IMR-90 (cell line): Measurements from ENCODE around the gene GALNT12. TPM values are rescaled to one million over a fixed set of nuclear protein-coding genes. Genes with fewer than 3 reads are reported as not detected.

Experiments
- ATAC-seq: fragments of 200-7000 bp; cut with Tn5 transposase; 2 replicates; pipeline ENCODE4 v1.9.1; 2020; ENCODE audit warnings: low read depth, mild to moderate bottlenecking, moderate library complexity
- BruUV-seq: library from RNA; stranded (reverse); fragments of 400-500 nt; replicated peaks from 2 replicates; lab custom pipeline; 2021; lab: Mats Ljungman, UMichigan
- CTCF ChIA-PET: fragments of 300-600 bp; formaldehyde crosslinking; extraction: SDS; loops from one replicate; lab custom pipeline; 2021; ENCODE audit warnings: antibody characterized with exemption; lab: Yijun Ruan, JAX
- POLR2A ChIA-PET: fragments of 300-600 bp; sonication (Branson Sonifier 250); formaldehyde crosslinking; loops from one replicate; lab custom pipeline; 2022; ENCODE audit warnings: antibody characterized with exemption; ENCODE audit not compliant: unreplicated experiment; lab: Charles Lee
- DNase-seq: peaks from one replicate; pipeline ENCODE4 v3.0.0; 2013
- H2AFZ ChIP-seq: replicated peaks from 2 replicates; pipeline ENCODE3; 2013; ENCODE audit warnings: low read length, mild to moderate bottlenecking; ENCODE audit not compliant: poor library complexity
- H2AK5ac ChIP-seq: 2 replicates; pipeline ENCODE4 v1.6.1; 2013; ENCODE audit warnings: low read depth, low read length, inconsistent platforms
- H2AK9ac ChIP-seq: replicated peaks from 2 replicates; pipeline ENCODE3; 2013; ENCODE audit warnings: mild to moderate bottlenecking, low read depth, low read length, moderate library complexity; ENCODE audit not compliant: poor library complexity
- H2BK120ac ChIP-seq: 2 replicates; pipeline ENCODE4 v1.6.1; 2013; ENCODE audit warnings: low read depth, low read length, inconsistent platforms
- H2BK15ac ChIP-seq: 3 replicates; pipeline ENCODE4 v1.6.1; 2013; ENCODE audit warnings: low read depth, low read length, inconsistent platforms
- H2BK20ac ChIP-seq: 2 replicates; pipeline ENCODE4 v1.6.1; 2013; ENCODE audit warnings: low read depth, mild to moderate bottlenecking, inconsistent platforms, low read length, moderate library complexity
- H2BK5ac ChIP-seq: 2 replicates; pipeline ENCODE4 v1.6.1; 2013; ENCODE audit warnings: mild to moderate bottlenecking, low read depth, low read length, inconsistent platforms; ENCODE audit not compliant: poor library complexity, severe bottlenecking
- H3K14ac ChIP-seq: replicated peaks from 2 replicates; pipeline ENCODE4 v1.6.1; 2013; ENCODE audit warnings: low read depth, low read length, inconsistent platforms
- H3K18ac ChIP-seq: 2 replicates; pipeline ENCODE4 v1.6.1; 2013; ENCODE audit warnings: low read depth, low read length, control low read depth
- H3K23ac ChIP-seq: 2 replicates; pipeline ENCODE4 v1.6.1; 2013; ENCODE audit warnings: low read depth, low read length, inconsistent platforms
- H3K27ac ChIP-seq: 2 replicates; pipeline ENCODE4 v1.5.1; 2013; ENCODE audit warnings: mild to moderate bottlenecking, control low read depth, low read length; ENCODE audit not compliant: insufficient read depth
- H3K27me3 ChIP-seq: 2 replicates; pipeline ENCODE4 v1.6.1; 2013; ENCODE audit warnings: low read length; ENCODE audit not compliant: control insufficient read depth, insufficient read depth
- H3K36me3 ChIP-seq: 2 replicates; pipeline ENCODE4 v1.6.1; 2013; ENCODE audit warnings: low read length, mixed read lengths; ENCODE audit not compliant: control insufficient read depth, insufficient read depth
- H3K4ac ChIP-seq: 2 replicates; pipeline ENCODE4 v1.6.1; 2013; ENCODE audit warnings: low read depth, low read length, inconsistent platforms
- H3K4me1 ChIP-seq: 2 replicates; pipeline ENCODE4 v1.6.1; 2013; ENCODE audit warnings: low read length, mixed read lengths; ENCODE audit not compliant: control insufficient read depth, insufficient read depth
- H3K4me2 ChIP-seq: 2 replicates; pipeline ENCODE4 v1.6.1; 2013; ENCODE audit warnings: low read depth, mild to moderate bottlenecking, control low read depth, low read length, moderate library complexity
- H3K4me3 ChIP-seq: 2 replicates; pipeline ENCODE4 v1.5.1; 2013; ENCODE audit warnings: low read depth, mild to moderate bottlenecking, control low read depth, low read length, moderate library complexity; ENCODE audit not compliant: insufficient read depth
- H3K56ac ChIP-seq: 2 replicates; pipeline ENCODE4 v1.6.1; 2013; ENCODE audit warnings: low read length, inconsistent platforms; ENCODE audit not compliant: insufficient read depth; ENCODE audit errors: extremely low read depth
- H3K79me1 ChIP-seq, 2 experiments: 2 replicates each; pipeline ENCODE4 v1.6.1; 2013; ENCODE audit warnings: low read length in 2 of 2, inconsistent platforms in 1 of 2, low read depth in 1 of 2
- H3K9ac ChIP-seq: 2 replicates; pipeline ENCODE4 v1.6.1; 2013; ENCODE audit warnings: low read depth, low read length, control low read depth
- H3K9me1 ChIP-seq: 2 replicates; pipeline ENCODE4 v1.6.1; 2013; ENCODE audit warnings: low read length, inconsistent platforms; ENCODE audit not compliant: insufficient read depth
- H3K9me3 ChIP-seq: 2 replicates; pipeline ENCODE4 v1.6.1; 2013; ENCODE audit warnings: low read length; ENCODE audit not compliant: control insufficient read depth, insufficient read depth
- H4K20me1 ChIP-seq: 2 replicates; pipeline ENCODE4 v1.6.1; 2013; ENCODE audit warnings: low read length, inconsistent platforms; ENCODE audit not compliant: insufficient read depth
- H4K5ac ChIP-seq: 2 replicates; pipeline ENCODE4 v1.6.1; 2013; ENCODE audit warnings: mild to moderate bottlenecking, low read depth, low read length, control low read depth
- H4K8ac ChIP-seq, 2 experiments: 2 replicates each; pipeline ENCODE4 v1.6.1; 2013; ENCODE audit warnings: low read depth in 2 of 2, low read length in 2 of 2, control low read depth in 1 of 2, inconsistent platforms in 1 of 2
- H4K91ac ChIP-seq: 2 replicates; pipeline ENCODE4 v1.6.1; 2013; ENCODE audit warnings: low read depth, low read length, inconsistent platforms; ENCODE audit not compliant: insufficient read depth
- BHLHE40 ChIP-seq: fragments of 150-350 bp; IDR thresholded peaks from 2 replicates; pipeline ENCODE4 v1.6.1; 2016; ENCODE audit warnings: mild to moderate bottlenecking, low read depth, low read length
- CTCF ChIP-seq: conservative IDR thresholded peaks from 2 replicates; pipeline ENCODE4 v1.5.1; 2012; ENCODE audit warnings: mild to moderate bottlenecking, low read depth, low read length, improper control_type of control experiment
- ELK1 ChIP-seq: fragments of 150-350 bp; IDR thresholded peaks from 2 replicates; pipeline ENCODE4 v1.6.1; 2016; ENCODE audit warnings: low read depth, mild to moderate bottlenecking, low read length, moderate library complexity, borderline replicate concordance
- FOS ChIP-seq: fragments of 150-350 bp; IDR thresholded peaks from 2 replicates; pipeline ENCODE4 v1.6.1; 2016; ENCODE audit warnings: low read depth, low read length
- WGBS, 2 experiments: methylation state at CpG; one replicate each; pipeline versions ENCODE4 v1.1.5 to v1.1.7; 2013; ENCODE audit warnings: missing lambda C conversion rate in 2 of 2; ENCODE audit not compliant: insufficient read length in 1 of 2; ENCODE audit errors: extremely low coverage in 2 of 2; 5-methylcytosine and 5-hydroxymethylcytosine counted together
- dilution Hi-C: fragments of 300-500 bp; cut with HindIII; formaldehyde crosslinking; loops from one replicate; pipeline ENCODE4 v1.14.3; 2018; ENCODE audit warnings: low sequenced_read_pairs; ENCODE audit not compliant: unreplicated experiment
- in situ Hi-C: fragments of 300-500 bp; cut with MboI; formaldehyde crosslinking; loops from 3 replicates; pipeline ENCODE4 v1.14.3; 2019; ENCODE audit warnings: low sequenced_read_pairs, inconsistent platforms, mixed read lengths
- intact Hi-C: fragments of 100-400 bp; cut with micrococcal nuclease; formaldehyde crosslinking; loops from 2 replicates; pipeline ENCODE4 v1.10.0; 2022
- polyA plus RNA-seq, 3 experiments: library from polyadenylated mRNA; depleted of rRNA; stranded (reverse); fragments of >200 nt; gene quantifications; 2 replicates each; pipeline ENCODE4 v1.2.3, GENCODE V29; 2012; ENCODE audit warnings: low replicate concordance in 1 of 3
- total RNA-seq: library from RNA; depleted of rRNA; stranded (reverse); fragments of >200 nt; gene quantifications from 2 replicates; pipeline ENCODE4 v1.2.3, GENCODE V29; 2012

The GALNT12 gene
- total and polyA plus RNA-seq, 2 of the 4 experiments (the other 2 are of a cell fraction) = 2.3 to 2.5 TPM

- Histone ChIP-seq H4K20me1 (peaks cover 16% of the 10 kb centered on the region), H3K27ac (no peak overlapping the region), H3K9me1 (peaks cover 29% of the 10 kb centered on the region), H3K18ac (no peak overlapping the region), H2BK20ac (no peak overlapping the region), H3K9me3 (no peaks in the 10 kb centered on the region; the same call in 1 of the 2 replicates), H2AFZ (no peak overlapping the region), H2AK5ac (no peak overlapping the region), H3K4ac (no peak overlapping the region), H3K9ac (no peak overlapping the region), H2BK15ac (no peak overlapping the region), H3K27me3 (no peaks in the 10 kb centered on the region), H2BK5ac (no peak overlapping the region), H3K4me3 (no peak overlapping the region), H2BK120ac (no peak overlapping the region), H3K4me2 (peak overlapping the region; percentile 97), H3K23ac (no peak overlapping the region; the same call in 1 of the 2 replicates), H4K8ac (no peak overlapping the region), H4K5ac (no peak overlapping the region), H4K91ac (no peak overlapping the region), H3K36me3 (peaks cover 3% of the 10 kb centered on the region), H3K4me1 (peaks cover 9% of the 10 kb centered on the region), H3K79me1 (peaks cover 30 to 45% of the 10 kb centered on the region in 2 experiments), H3K56ac (no peak overlapping the region), H3K14ac (0 out of 2 replicates have a peak overlapping the region, but pooled peaks have one; percentile 65), H2AK9ac (no peak overlapping the region)
- in situ Hi-C loops = no loop called here
- POLR2A ChIA-PET = no interaction called here
- ATAC-seq = no peak
- TF ChIP-seq ELK1 (no peak), BHLHE40 (no peak), FOS (no peak), CTCF (no peak)
- 100% methylated on average over 1 of the region's 3 CpGs; no CpG with 5 or more reads in 1 of the 2 experiments for WGBS, 2 experiments
- intact Hi-C loops = loop anchor here (5.0 kb wide), 2 partner anchors 478 to 588 kb away; no protein-coding TSS in a partner anchor
- dilution Hi-C loops = no loop called here
- CTCF ChIA-PET = no interaction called here
- no TSS peak for BruUV-seq
- DNase-seq = no peak
Observed at GRCh38 chr9:98794802-98795201, 12.7 kb upstream of the GALNT12 start.
